ENCODE results near the gene HACD3.

DNA sequence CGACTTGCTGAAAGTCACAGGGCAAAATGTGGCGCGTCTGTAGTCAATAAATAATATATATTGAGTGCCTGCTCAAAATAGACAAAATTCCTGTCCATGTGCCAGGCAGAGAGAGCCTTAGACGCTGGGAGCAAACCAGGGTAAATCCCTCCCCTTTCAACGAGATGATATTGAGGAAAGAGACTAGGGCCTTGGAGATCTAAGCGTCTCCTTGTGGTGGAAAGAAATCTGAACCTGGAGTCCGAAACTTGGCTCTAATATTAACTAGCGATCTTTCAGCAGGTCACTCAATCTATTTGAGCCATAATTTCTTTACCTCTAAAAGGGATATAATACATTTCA is 12.4 kb upstream of the HACD3 start:
- TF ChIP-seq EP300 (IDR thresholded peaks at IDR 0.05), result no peak
- TF ChIP-seq POLR2A (IDR thresholded peaks at IDR 0.05), result no peak
- TF ChIP-seq, protein P1, sequence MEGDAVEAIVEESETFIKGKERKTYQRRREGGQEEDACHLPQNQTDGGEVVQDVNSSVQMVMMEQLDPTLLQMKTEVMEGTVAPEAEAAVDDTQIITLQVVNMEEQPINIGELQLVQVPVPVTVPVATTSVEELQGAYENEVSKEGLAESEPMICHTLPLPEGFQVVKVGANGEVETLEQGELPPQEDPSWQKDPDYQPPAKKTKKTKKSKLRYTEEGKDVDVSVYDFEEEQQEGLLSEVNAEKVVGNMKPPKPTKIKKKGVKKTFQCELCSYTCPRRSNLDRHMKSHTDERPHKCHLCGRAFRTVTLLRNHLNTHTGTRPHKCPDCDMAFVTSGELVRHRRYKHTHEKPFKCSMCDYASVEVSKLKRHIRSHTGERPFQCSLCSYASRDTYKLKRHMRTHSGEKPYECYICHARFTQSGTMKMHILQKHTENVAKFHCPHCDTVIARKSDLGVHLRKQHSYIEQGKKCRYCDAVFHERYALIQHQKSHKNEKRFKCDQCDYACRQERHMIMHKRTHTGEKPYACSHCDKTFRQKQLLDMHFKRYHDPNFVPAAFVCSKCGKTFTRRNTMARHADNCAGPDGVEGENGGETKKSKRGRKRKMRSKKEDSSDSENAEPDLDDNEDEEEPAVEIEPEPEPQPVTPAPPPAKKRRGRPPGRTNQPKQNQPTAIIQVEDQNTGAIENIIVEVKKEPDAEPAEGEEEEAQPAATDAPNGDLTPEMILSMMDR (IDR thresholded peaks at IDR 0.05), result peak in 1 of 7 experiments; percentile 2
- TF ChIP-seq POLR2AphosphoS5 (IDR thresholded peaks at IDR 0.05), result no peak
